ENCODE measurements around the gene SPTBN1.

The SPTBN1 gene

DNA sequence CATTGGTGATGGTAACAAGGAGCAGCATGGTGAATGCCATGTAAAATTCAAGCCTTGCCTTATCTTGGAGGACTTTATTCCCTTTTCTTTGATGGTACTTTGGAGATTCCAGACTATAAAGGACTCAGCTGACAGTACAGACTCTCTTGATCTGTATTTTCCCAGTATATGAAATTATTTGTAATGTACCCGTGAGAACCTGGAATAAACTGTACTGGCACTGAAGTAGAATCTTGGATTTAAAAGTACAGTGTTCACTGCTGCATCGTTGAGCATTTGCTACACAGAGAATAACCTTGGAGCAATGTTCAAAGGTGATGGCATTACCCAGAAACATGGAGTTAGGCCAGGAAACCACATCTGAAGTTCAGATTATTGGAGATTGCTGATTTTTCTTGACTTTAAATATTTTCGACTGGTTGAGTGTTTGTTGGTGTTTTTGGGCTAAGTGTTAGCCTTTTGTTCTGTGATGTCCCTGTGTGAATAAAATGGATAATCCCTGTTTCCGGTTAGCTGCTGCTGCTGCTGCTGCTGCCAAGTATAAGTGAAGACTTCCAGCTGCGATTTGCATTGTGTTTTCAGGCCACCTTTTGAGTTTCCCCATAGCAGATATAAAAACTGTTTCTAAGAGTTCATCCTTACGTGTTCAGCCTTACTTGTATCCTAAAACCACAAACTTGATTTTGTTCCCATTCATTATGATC, 122.0 kb downstream of the SPTBN1 start:
- no peak for DNase-seq

DNA sequence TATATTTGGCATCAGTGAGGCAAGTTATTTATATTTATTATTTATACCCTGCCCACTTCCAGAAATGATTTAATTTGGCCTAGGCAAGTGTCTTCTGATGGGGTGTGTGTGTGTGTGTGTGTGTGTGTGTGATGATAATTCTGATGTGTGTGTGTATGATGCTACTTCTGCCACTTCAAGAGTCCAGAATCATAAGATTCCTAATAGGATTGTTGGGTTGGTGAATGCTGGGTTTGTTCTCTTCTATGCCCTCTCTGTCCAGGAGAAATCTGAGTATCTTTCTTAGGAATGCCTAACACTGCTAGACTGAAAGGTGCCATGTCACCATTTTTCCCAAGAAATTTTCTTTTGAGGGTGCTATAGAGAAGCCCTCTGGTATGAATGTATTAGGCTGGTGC, 122.5 kb downstream of the SPTBN1 start:
- no peak for DNase-seq

DNA sequence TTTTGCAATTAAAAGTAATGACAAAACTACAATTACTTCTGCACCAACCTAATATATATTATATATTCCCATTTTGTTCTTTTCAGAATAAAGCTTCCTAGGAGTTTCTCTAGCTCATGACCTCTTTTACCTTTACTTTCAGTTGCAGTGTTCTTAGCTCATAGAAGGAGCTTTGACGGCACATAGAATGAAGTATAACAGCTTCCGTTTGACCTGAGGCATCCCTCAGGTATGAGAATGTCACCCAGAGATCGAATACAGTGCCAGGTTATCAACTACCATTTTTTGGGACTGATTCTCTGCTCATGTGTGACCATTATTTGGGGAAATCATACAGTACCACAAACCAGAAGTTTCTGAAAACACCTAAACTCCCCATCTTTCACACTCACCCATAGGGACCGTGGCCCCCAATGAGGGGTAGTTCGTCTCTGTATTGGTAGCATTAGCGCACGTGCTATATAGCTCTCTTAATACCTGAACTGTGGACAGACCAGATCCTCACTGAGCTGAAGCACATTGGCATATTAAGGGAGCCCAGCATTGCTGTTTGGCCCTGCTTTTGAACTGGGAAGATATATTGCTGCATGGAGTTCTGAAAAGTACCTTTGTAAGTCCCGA, 123.0 kb downstream of the SPTBN1 start:
- no peak for DNase-seq

DNA sequence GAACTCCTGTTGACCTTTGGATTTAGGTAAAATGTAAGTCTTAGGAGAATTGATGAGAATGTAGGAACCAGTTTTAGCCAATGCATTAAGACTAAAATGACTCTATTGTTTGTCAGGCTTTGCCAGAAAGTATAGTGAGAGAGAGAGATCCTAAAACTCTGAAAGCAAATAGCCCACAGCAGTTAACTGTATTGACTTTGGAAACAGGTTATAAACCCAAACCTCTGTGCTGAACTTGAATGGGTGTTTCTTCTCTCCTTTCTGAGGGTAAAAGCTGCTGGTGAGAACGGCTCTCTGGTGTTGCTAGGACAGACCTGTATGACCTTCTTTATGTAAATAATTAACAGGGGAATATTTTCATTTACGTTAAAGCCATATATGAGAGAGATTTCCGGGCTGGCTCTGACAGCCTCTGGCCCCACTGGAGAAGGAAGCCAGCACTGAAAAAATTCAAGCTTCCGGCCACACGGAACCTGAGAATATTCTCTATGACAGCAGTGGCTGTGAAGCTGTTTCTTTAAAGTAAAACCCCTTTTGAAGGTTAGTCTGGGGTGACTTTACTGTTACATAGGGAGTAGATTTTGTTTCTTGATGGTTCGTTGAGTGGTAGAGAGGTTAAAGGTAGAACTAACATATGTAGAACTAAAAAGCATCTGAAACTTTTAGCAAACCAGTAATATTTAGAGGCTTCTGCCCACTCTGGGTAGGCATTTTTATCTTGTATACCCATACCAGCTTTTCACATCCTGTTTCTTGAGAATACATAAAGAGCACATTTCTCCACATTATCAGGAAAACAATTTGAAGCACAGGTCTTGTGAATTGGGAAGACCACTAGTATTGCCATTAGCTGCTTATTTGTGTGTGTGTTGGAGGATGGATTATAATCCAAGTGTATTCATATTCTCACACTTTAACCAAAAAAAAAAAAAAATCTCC, 123.8 kb downstream of the SPTBN1 start:
- DNase-seq, result no peak

DNA sequence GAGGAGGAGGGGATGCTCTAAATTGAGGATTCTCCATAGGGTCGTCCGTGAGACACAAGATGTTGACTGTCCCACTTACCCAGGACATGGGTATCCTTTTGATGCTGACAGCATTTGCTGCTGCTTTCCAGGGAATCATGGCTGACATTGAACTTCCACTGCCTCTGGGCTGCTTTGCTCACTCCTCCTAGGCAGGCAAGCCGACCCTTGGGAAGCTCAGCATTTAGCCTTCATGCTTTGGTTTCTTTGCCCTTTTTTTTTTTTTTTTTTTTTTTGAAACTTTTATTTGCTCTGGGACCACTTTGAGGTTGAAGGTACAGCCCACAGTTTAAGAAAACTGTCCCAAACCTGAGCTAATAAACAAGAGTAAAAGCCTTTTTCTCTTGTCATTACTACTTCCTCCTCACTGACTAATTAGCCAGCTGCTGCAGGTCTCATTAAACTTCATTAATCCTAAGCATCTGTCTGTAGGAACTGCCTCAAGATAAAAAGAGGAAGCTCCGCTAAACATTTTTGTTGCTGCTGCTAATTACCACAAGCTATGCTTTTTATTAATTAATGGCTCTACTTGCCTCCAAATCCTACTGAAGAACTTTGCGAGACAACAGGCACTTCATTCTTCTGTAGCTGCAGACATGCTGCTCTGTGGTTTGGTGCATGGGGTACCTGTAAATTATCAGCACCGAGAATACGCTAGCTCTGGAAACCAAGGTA, 125.4 kb downstream of the SPTBN1 start:
- DNase-seq, result no peak

DNA sequence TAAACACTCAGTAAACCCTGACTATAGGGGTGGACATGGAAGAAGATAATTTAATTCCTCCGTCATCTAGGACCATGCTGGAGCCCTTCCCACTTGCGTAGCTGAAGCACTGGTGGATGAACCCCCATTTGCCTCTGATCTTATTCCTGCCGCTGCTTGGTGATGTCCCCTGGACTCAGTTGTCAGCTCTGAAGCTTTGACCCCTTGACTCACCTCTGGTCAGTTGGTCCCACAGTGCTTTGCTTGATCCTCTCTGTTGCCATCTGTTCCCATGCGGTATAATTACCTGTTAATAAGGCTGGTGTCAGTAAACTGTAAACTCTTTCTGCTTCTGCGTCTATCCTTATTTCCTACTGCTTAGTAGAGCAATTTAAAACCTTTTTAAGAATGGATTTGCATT, 126.9 kb downstream of the SPTBN1 start:
- no peak for DNase-seq

- DNase-seq, result no peak
Observed at GRCh38 chr2:54584598-54584997, 128.5 kb downstream of the SPTBN1 start.

- DNase-seq, result no peak
Observed at GRCh38 chr2:54585136-54585733, 129.1 kb downstream of the SPTBN1 start.

DNA sequence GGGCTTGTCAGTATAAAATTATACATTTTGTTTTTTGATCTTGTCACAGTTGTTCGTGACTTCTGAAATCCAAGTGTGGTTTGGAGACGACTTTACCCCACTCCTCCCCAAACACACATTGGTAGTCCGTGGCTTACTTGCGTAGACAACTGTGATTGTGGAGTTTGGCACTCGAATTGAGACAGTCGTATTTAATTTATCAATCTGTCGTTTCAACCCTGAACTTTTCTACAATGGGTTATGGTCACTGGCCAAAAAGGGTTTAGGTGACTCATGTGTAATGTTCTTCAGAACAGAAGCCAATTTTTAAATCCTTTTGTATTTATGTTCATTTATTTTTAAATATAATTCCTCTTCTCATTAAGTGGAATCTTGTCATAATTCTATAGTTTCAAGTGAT, 129.9 kb downstream of the SPTBN1 start:
- DNase-seq, result no peak

GRCh38 chr2:54586494-54586893, 130.4 kb downstream of the SPTBN1 start:
- DNase-seq, result no peak

GRCh38 chr2:54587171-54588016, 131.3 kb downstream of the SPTBN1 start:
- DNase-seq, result no peak

- no peak for DNase-seq
Observed at GRCh38 chr2:54588244-54588899, 132.2 kb downstream of the SPTBN1 start.

- no peak for DNase-seq
Observed at GRCh38 chr2:54589038-54589339, 132.9 kb downstream of the SPTBN1 start.

- DNase-seq, result peak; percentile 80
Observed at GRCh38 chr2:54589340-54590215, 133.5 kb downstream of the SPTBN1 start.

DNA sequence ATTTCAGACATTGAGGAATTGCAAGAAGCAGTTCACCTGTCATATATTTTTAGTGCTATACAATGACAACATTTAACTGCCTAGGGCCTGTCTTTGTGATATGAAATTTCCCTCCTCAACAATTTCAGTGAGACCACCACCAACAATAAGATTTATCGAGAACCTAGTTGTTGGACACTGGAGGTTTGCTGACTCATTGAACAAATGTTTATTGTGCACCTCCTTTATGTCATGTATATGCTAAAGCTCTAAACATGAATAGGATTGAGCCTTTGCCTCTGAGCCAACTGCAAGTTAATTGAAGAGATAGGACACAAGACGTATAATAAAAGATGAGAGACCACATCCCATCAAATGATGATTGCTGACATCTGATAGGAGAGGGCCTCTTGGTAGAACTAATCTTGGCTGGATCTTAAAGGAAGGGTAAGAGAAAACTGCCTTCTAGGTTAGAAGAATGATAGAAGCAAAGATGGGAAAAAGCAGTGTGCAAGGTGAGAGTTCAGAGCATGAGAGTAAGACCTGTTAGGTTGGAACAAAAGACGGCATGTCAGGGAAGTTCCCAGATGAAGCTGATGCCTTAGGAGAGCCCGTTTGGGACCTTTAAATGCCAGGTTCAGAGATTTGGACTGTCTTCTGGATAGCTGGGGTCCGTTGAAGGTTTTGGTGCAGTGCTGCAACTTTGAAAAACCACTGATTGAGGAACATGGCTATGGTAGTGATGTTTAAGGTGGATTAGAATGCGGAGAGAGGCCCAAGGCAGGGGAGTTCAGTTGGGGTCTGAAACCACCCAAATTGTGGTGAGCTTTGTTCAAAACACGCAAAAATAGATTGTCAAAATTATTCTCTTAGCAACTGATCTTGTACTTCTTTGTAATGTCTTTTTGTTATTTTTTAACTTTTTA, 134.3 kb downstream of the SPTBN1 start:
- no peak for DNase-seq

DNA sequence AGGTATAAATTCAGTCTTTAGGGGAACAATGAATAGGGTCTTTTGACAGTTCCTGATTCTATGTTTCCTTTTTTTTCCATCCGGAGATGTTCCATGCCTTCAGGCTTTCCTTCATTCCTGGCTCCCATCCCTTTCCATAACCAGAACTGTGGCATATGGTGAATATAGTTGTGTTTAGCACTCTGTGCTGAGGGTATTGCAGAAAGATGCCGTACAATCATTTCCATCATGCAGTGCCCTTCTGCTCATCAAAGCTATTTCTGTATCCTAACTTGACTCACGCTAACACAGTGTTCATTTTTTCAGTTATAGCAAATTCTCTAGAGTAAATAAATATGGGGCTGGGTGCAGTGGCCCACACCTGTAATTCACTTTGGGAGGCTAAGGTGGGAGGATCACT, 135.4 kb downstream of the SPTBN1 start:
- DNase-seq, result no peak

- DNase-seq, result no peak
Observed at GRCh38 chr2:54593249-54593648, 137.1 kb downstream of the SPTBN1 start.

GRCh38 chr2:54594048-54594447, 137.9 kb downstream of the SPTBN1 start:
- no peak for DNase-seq

GRCh38 chr2:54595161-54595803, 139.2 kb downstream of the SPTBN1 start:
- DNase-seq, result no peak
